GM12891 (cell line): ENCODE results near the gene MRPS2.

Experiments
- POU2F2 ChIP-seq: IDR thresholded peaks from 2 replicates; pipeline ENCODE4 v1.6.1; 2011; ENCODE audit warnings: low read depth, mild to moderate bottlenecking, control low read depth, low read length, moderate library complexity
- SPI1 ChIP-seq: IDR thresholded peaks from 2 replicates; pipeline ENCODE4 v1.6.1; 2011; ENCODE audit warnings: low read depth, low read length, control low read depth

DNA sequence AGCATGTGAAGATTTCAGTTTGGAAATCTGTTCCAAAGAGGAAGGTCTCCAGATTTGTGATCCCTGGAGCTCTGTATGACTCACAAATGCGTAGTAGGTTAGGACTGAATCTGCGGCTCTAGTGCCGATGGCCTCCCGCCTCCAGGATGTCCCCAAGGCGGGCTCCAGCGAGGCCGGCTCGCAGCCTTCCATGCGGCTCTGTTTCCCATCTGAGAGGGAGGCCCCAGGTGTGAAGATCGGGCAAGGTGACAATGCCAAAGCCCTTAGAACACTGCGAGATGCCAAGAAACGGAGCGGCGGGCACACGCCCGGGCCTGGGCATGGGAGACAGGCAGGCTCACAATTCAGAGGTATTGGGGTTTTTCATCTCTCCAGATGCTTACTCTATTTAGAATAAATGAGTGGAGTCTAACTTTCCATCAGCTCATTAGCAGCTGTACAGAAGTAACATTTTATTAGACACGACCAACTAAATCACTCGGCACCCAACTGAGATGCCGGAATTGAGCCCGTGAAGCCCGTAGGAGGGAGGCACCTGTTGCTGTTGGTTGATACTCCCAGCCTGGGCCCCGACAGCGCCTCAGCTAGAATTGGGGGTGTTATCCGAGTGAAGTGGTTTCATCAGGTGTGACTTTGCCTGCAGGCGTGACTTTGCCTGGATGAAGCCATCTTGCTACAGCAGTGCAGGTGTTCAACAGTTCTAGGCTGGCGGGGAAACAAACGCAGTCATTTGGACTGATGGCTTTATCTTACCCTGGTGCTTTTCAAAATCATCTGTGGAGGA, 7.4 kb upstream of the MRPS2 start:
- no peak for TF ChIP-seq SPI1
- TF ChIP-seq POU2F2: no peak
